GM19397 (cell line): ENCODE data around the gene SLC22A5.
"Not testable (repeated sequence)": the region's sequence is repeated elsewhere in the genome, so short reads cannot be mapped to it uniquely, and the experiment has no call there.

ENCODE experiments used
- ATAC-seq: cut with Tn5 transposase; IDR thresholded peaks from one replicate; pipeline ENCODE4 v1.9.1; 2021; ENCODE audit warnings: mild to moderate bottlenecking, moderate library complexity; ENCODE audit not compliant: unreplicated experiment

The SLC22A5 gene

GRCh38 chr5:132410451-132411303 lies 41.2 kb downstream of the SLC22A5 start:
- ATAC-seq = peak; percentile 77

GRCh38 chr5:132411304-132412013 lies 41.9 kb downstream of the SLC22A5 start:
- peak; percentile 1 for ATAC-seq

- no peak for ATAC-seq
Measured at GRCh38 chr5:132413567-132413966, 44.1 kb downstream of the SLC22A5 start.

GRCh38 chr5:132414634-132415378 lies 45.3 kb downstream of the SLC22A5 start:
- ATAC-seq = no peak

GRCh38 chr5:132415516-132415915 lies 46.0 kb downstream of the SLC22A5 start:
- not testable (repeated sequence) for ATAC-seq

- no peak for ATAC-seq
Measured at GRCh38 chr5:132416306-132417009, 46.9 kb downstream of the SLC22A5 start.

GRCh38 chr5:132417010-132417439 lies 47.5 kb downstream of the SLC22A5 start:
- no peak for ATAC-seq

GRCh38 chr5:132417461-132417860 lies 48.0 kb downstream of the SLC22A5 start:
- ATAC-seq = no peak

- no peak for ATAC-seq
Measured at GRCh38 chr5:132417889-132418485, 48.5 kb downstream of the SLC22A5 start.

- no peak for ATAC-seq
Measured at GRCh38 chr5:132418881-132419280, 49.4 kb downstream of the SLC22A5 start.

- no peak for ATAC-seq
Measured at GRCh38 chr5:132419502-132420468, 50.3 kb downstream of the SLC22A5 start.

GRCh38 chr5:132420706-132421272 lies 51.3 kb downstream of the SLC22A5 start:
- peak; percentile 38 for ATAC-seq

- no peak for ATAC-seq
Measured at GRCh38 chr5:132421462-132421861, 52.0 kb downstream of the SLC22A5 start.

GRCh38 chr5:132422720-132423437 lies 53.4 kb downstream of the SLC22A5 start:
- peak; percentile 29 for ATAC-seq

- no peak for ATAC-seq
Measured at GRCh38 chr5:132423438-132423898, 54.0 kb downstream of the SLC22A5 start.

GRCh38 chr5:132424167-132424880 lies 54.8 kb downstream of the SLC22A5 start:
- no peak for ATAC-seq
